ENCODE results near the gene LRRC3.

LRRC3 gene

DNA sequence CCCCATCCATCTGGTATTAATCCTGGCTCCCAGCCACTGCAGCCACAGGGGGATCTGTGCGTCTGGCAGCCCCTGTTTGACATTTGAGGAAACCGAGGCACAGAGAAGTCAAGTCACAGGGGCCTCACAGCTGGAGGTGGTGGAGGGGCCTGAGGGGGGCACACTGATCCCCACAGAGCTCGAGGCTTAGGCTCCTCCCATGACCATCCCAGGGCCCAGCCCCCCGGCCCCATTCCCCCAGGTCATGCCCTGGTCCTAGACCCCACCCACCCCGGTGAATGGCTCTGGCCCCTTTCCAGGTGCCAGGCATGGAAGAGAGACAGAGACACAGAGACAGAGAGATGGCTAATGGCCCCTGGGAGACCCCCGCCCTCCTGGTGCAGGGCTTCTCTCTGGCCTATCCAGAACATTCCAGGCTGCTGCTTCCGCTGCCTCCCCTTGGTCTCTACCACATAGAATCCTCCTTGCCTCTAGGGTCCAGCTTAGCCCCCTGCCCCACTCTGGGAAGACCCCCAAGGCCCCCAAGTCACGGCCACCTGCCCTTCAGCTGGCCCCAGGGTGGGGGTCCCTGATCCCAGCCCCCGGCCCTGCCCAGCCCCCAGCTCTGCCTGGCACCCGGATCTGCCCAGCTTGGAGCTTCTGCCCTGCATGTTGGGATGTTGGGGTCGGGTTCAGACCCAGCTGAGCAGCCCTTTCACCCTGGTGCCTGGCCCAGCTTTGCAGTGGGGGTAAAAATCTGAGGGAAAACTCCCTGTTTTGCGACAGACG lies 29.2 kb upstream of the LRRC3 start:
- Histone ChIP-seq H3K4me1 (ENCODE audit: control insufficient read depth, insufficient read depth, low read length) (no peaks in the 10 kb centered on the region), H3K36me3 (ENCODE audit: control insufficient read depth in 2 of 2, insufficient read depth in 1 of 2, low read length in 2 of 2) (no peaks in the 10 kb centered on the region), H3K9me3 (ENCODE audit: control insufficient read depth, insufficient read depth, low read depth, low read length) (no peaks in the 10 kb centered on the region), H3K27ac (ENCODE audit: extremely low read depth, low read depth, low read length) (no peak overlapping the region), H3K4me3 (ENCODE audit: low read depth, low read length) (no peak overlapping the region)
- POLR2A ChIA-PET = interaction anchor here (0.5 kb wide), 1 partner anchor 19 kb away, joined by 5 read pairs; no protein-coding TSS in a partner anchor
- TF ChIP-seq, protein P1, sequence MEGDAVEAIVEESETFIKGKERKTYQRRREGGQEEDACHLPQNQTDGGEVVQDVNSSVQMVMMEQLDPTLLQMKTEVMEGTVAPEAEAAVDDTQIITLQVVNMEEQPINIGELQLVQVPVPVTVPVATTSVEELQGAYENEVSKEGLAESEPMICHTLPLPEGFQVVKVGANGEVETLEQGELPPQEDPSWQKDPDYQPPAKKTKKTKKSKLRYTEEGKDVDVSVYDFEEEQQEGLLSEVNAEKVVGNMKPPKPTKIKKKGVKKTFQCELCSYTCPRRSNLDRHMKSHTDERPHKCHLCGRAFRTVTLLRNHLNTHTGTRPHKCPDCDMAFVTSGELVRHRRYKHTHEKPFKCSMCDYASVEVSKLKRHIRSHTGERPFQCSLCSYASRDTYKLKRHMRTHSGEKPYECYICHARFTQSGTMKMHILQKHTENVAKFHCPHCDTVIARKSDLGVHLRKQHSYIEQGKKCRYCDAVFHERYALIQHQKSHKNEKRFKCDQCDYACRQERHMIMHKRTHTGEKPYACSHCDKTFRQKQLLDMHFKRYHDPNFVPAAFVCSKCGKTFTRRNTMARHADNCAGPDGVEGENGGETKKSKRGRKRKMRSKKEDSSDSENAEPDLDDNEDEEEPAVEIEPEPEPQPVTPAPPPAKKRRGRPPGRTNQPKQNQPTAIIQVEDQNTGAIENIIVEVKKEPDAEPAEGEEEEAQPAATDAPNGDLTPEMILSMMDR (tag by site-specific recombination; IDR thresholded peaks at IDR 0.05) = no peak
- no peak for TF ChIP-seq FEZF1 (tag by site-specific recombination; IDR thresholded peaks at IDR 0.05)
- TF ChIP-seq, protein P2, sequence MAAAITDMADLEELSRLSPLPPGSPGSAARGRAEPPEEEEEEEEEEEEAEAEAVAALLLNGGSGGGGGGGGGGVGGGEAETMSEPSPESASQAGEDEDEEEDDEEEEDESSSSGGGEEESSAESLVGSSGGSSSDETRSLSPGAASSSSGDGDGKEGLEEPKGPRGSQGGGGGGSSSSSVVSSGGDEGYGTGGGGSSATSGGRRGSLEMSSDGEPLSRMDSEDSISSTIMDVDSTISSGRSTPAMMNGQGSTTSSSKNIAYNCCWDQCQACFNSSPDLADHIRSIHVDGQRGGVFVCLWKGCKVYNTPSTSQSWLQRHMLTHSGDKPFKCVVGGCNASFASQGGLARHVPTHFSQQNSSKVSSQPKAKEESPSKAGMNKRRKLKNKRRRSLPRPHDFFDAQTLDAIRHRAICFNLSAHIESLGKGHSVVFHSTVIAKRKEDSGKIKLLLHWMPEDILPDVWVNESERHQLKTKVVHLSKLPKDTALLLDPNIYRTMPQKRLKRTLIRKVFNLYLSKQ (tag by site-specific recombination; IDR thresholded peaks at IDR 0.05; ENCODE audit: borderline replicate concordance) = no peak
- TF ChIP-seq, protein P3, sequence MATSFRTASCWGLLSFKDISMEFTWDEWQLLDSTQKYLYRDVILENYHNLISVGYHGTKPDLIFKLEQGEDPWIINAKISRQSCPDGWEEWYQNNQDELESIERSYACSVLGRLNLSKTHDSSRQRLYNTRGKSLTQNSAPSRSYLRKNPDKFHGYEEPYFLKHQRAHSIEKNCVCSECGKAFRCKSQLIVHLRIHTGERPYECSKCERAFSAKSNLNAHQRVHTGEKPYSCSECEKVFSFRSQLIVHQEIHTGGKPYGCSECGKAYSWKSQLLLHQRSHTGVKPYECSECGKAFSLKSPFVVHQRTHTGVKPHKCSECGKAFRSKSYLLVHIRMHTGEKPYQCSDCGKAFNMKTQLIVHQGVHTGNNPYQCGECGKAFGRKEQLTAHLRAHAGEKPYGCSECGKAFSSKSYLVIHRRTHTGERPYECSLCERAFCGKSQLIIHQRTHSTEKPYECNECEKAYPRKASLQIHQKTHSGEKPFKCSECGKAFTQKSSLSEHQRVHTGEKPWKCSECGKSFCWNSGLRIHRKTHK (tag by site-specific recombination; IDR thresholded peaks at IDR 0.05) = no peak
- TF ChIP-seq ZNF350 (tag by site-specific recombination; IDR thresholded peaks at IDR 0.05) = no peak
- TF ChIP-seq ZNF677 (tag by site-specific recombination; IDR thresholded peaks at IDR 0.05) = no peak
- TF ChIP-seq, protein P4, sequence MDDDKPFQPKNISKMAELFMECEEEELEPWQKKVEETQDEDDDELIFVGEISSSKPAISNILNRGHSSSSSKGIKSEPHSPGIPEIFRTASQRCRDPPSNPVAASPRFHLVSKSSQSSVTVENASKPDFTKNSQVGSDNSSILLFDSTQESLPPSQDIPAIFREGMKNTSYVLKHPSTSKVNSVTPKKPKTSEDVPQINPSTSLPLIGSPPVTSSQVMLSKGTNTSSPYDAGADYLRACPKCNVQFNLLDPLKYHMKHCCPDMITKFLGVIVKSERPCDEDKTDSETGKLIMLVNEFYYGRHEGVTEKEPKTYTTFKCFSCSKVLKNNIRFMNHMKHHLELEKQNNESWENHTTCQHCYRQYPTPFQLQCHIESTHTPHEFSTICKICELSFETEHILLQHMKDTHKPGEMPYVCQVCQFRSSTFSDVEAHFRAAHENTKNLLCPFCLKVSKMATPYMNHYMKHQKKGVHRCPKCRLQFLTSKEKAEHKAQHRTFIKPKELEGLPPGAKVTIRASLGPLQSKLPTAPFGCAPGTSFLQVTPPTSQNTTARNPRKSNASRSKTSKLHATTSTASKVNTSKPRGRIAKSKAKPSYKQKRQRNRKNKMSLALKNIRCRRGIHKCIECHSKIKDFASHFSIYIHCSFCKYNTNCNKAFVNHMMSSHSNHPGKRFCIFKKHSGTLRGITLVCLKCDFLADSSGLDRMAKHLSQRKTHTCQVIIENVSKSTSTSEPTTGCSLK (tag by site-specific recombination; IDR thresholded peaks at IDR 0.05) = no peak
- no peak for TF ChIP-seq ZNF514 (tag by site-specific recombination; IDR thresholded peaks at IDR 0.05)
- no peak for TF ChIP-seq ZNF707 (tag by site-specific recombination; IDR thresholded peaks at IDR 0.05)
- TF ChIP-seq ZNF830 (tag by site-specific recombination; IDR thresholded peaks at IDR 0.05; ENCODE audit: low read depth) = no peak
- no peak for TF ChIP-seq ZNF239 (tag by site-specific recombination; IDR thresholded peaks at IDR 0.05)
- no peak for TF ChIP-seq ZNF792 (tag by site-specific recombination; IDR thresholded peaks at IDR 0.05)
- no peak for TF ChIP-seq ZNF155 (tag by site-specific recombination; IDR thresholded peaks at IDR 0.05)
- TF ChIP-seq ZNF658 (tag by site-specific recombination; IDR thresholded peaks at IDR 0.05) = no peak
- TF ChIP-seq ZNF302 (tag by site-specific recombination; IDR thresholded peaks at IDR 0.05; ENCODE audit: low read depth) = no peak
- TF ChIP-seq, protein P5, sequence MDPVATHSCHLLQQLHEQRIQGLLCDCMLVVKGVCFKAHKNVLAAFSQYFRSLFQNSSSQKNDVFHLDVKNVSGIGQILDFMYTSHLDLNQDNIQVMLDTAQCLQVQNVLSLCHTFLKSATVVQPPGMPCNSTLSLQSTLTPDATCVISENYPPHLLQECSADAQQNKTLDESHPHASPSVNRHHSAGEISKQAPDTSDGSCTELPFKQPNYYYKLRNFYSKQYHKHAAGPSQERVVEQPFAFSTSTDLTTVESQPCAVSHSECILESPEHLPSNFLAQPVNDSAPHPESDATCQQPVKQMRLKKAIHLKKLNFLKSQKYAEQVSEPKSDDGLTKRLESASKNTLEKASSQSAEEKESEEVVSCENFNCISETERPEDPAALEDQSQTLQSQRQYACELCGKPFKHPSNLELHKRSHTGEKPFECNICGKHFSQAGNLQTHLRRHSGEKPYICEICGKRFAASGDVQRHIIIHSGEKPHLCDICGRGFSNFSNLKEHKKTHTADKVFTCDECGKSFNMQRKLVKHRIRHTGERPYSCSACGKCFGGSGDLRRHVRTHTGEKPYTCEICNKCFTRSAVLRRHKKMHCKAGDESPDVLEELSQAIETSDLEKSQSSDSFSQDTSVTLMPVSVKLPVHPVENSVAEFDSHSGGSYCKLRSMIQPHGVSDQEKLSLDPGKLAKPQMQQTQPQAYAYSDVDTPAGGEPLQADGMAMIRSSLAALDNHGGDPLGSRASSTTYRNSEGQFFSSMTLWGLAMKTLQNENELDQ (tag by site-specific recombination; IDR thresholded peaks at IDR 0.05; ENCODE audit: low read depth) = no peak
- CTCF ChIA-PET = interaction anchor here (0.7 kb wide), 1 partner anchor 366 kb away, joined by 3 read pairs; no protein-coding TSS in a partner anchor

Measured in HEK293 (cell line).